GM21786 (cell line): ENCODE data around the gene RGS9BP.
"Not testable (repeated sequence)": the region's sequence is repeated elsewhere in the genome, so short reads cannot be mapped to it uniquely, and the experiment has no call there.

Source experiments
- ATAC-seq: cut with Tn5 transposase; IDR thresholded peaks from one replicate; pipeline ENCODE4 v1.9.1; 2021; ENCODE audit not compliant: unreplicated experiment

The RGS9BP gene

DNA sequence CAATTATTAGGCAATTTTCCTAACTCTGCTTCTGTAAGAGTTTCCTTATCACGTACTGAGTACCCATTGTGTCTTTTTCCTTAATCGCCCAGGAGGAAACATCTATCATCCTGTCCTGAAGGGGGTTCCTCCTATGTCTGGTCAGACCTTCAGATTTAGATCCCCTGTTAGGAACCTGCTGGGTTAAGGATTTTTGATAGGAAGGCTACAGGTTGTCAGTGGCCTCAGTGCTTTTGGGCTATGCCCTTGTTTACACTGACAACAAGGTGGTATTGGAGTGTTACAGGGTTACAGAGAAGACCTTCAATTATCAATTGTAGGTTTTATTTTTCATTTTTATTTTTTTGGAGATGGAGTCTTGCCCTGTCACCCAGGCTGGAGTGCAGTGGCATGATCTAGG lies 19.2 kb downstream of the RGS9BP start:
- ATAC-seq, result not testable (repeated sequence)

DNA sequence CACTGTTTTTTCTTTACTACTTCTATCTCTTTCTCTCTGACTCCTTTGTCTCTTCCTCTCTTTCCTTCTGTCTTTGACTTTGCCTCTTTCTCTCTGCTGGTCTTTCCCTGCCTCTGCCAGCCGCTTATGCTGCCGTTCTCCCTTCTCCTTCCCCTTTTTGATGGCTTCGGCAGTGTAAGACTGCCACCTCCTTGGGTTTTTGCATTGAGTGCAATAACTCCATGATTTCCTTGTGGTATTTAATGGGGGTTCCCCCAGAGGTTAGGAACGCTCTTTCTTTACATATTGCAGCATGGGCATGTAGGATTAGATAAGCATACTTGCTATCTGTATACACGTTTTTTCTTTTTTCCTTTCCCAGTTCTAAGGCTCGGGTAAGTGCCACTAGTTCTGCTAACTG lies 19.9 kb downstream of the RGS9BP start:
- not testable (repeated sequence) for ATAC-seq

DNA sequence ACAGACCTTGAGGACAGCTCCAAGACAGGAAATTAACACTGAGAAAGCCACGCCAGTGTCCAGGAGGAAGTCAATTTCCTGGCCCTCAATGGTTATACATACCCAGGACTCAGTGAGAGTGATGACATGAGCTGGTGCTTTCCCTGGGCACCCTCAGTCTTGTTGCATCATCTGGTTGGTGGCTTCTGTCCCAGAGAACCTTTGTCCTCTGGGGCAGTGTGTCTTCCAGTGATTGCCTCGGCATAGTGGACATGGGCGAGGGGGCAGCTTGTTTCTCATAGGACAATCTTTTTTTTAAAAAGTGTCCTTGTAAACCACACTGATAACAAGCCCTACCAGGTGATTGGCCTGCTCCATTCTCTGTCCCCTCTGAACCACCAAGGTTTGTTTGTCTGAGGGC lies 21.1 kb downstream of the RGS9BP start:
- ATAC-seq, result not testable (repeated sequence)

DNA sequence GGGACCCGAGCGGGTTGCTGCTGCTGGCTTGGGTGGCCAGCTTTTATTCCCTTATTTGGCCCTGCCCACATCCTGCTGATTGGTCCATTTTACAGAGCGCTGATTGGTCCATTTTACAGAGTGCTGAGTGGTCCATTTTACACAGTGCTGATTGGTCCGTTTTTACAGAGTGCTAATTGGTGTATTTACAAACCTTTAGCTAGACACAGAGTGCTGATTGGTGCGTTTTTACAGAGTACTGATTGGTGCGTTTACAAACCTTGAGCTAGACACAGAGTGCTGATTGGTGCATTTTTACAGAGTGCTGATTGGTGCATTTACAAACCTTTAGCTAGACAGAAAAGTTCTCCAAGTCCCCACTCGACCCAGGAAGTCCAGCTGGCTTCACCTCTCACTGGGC lies 24.5 kb downstream of the RGS9BP start:
- ATAC-seq, result not testable (repeated sequence)

DNA sequence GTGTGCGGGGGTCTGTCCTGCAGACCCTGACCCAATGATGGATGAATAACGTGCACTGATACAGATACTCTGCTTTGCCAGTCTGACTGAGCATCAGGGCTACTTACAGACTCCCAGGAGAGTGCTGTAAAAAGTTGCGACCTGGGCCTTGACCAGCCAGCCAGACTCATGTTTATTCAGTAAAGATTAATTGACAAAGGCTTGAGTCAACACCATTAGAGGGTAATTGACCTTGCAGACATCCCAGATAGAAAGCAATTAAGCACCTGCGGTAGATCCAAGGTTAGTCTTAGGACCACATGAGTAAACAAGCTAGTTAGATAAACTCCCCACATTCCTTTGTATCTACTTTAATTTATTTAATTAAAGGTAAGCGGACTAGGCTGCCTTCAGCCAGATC lies 26.4 kb downstream of the RGS9BP start:
- ATAC-seq, result no peak

DNA sequence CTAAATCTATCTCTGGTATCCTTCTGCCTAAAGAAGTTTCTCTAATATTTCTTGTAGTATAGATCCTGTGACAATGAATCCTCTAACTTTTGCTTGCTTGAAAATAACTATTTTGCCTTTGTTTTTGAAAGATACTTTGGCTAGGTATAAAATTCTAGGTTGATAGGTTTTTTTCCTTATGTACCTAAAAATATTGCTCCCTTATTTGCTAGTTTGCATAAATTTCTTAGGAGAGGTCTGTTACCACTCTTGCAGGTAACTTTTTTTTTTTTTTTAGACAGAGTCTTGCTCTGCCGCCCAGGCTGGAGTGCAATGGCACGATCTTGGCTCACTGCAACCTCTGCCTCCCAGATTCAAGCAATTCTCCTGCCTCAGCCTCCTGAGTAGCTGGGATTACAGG lies 28.4 kb downstream of the RGS9BP start:
- not testable (repeated sequence) for ATAC-seq

DNA sequence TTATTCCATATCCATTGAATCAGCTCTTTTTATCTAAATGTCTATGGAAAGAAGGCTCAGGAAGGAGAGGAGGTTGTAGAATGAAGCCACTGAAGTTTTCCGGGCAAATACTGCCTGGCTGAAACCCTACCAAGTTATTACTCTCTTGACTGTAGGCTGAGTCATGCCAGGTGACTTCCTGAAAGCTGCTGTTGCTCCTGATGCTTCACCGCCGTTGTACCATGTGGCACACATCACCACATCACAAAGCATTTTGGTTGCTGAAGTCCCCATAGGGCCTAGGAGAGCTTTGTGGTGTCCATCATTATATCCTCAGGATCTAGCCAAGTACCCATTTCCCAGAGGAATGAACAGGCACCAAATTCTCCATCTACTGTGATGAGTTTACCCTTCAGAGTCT lies 32.8 kb downstream of the RGS9BP start:
- ATAC-seq, result no peak

DNA sequence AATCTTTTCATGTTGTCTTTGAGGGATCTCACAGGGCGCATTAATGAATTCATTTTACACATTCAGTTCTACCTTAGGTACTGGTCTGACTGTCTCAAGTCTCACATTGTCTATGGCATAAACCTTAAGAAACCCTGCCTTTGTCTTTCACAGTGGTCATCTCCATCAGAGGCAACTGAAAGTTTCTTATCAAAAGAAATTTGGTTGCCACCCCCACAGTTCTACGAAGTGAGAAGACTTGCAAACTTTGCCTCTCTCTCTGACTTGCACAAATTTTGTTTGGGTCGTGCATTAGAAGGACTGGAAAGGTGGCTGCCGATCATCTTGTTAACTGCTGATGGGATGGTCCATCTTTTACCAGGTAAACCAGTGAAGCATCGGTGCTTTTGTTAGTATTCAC lies 33.4 kb downstream of the RGS9BP start:
- no peak for ATAC-seq

DNA sequence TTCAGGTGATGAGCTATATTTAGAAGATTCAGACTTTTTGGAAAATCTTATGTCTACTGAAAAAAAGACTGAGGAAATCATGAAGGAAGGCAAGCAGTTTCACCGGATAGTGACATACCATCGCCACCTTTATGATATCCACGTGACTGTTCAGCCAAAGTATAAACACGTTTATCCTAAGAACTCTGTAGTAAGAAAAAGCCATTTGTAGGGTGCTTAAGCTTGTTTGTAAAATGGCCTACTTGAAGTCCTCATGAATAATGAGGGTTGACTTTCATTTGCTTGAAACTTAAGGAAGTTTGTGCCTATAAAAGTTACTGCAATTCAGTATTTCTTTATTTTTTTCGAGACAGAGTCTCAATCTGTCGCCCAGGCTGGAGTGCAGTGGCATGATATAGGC lies 36.1 kb downstream of the RGS9BP start:
- no peak for ATAC-seq

DNA sequence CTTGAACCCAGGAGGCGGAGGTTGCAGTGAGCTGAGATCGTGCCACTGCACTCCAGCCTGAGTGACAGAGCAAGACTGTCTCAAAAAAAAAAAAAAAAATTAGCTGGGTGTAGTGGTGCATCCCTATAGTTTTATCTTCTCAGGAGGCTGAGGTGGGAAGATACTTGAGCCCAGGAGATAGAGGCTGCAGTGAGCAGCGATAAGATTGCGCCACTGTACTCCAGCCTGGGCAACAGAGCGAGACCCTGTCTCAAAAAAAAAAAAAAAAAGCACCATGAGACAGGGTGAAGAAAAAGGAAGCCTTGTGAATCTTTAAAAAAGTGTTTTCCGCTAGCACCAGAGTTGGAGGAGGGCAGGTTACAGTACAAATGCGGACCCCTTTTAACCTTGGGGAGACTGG lies 40.6 kb downstream of the RGS9BP start:
- ATAC-seq, result not testable (repeated sequence)

DNA sequence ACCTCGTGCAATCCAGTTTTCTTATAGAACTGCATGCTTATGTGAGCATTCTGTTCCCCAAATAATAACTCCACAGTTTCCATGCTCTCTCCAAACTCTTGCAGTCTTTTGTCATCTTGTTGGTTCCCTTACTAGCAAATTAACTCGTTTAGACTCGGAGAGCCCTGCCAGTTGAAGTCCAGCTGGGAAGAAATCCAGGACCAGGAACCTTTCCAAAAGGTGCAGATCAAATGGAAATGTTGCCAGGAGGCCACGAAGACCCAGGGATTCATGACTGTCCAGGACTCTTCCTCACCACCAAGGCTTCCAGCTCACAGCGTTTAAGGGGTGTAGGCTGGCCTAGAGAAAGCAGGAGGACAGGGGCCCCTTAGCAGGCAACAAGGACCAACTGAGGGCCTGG lies 41.8 kb downstream of the RGS9BP start:
- ATAC-seq, result no peak

DNA sequence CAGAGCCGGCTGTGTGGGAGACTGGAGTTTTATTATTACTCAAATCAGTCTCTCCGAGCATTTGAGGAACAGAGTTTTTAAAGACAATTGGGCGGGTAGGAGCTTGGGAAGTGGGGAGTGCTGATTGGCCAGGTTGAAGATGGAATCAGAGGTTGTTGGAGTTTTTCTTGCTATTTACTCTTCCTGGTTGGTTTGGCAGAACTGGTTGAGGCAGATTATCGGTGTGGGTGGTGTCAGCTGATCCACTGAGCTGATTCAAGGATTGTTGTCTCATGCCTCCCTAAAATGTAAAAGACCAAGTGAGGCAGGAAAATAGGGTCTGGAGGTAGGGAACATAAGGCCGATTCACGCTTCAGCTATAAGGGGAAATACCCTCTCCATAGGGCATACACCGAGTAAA lies 42.6 kb downstream of the RGS9BP start:
- no peak for ATAC-seq

DNA sequence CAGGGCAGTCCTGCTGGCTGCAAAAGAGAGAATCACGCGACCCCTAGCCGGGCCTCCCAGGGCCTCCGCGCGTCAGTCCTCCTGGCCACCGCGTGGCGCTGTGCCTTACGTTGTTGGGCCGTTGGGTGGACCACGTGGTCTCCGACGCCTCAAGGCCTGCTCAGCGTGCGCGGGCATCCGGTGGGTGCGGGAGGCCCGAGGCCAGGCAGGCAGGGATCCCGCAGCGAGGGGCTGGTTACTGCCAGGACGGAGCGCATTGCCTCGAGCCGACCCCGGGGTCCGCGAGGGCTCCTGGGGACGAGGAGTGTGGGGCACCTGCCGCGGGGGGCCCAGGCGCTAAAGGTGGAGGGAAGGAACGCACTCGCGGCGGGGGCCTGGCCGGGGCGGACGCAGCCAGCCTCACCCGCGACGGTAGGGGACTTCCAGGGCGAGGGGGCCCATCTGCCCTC lies 44.0 kb downstream of the RGS9BP start, which contains the start of gene TDRD12:
TDRD12 (plus strand) TSS at position 157 of the 449 bp plus-strand sequence. CDS start 306 bp downstream, outside the sequence.
- no peak for ATAC-seq

DNA sequence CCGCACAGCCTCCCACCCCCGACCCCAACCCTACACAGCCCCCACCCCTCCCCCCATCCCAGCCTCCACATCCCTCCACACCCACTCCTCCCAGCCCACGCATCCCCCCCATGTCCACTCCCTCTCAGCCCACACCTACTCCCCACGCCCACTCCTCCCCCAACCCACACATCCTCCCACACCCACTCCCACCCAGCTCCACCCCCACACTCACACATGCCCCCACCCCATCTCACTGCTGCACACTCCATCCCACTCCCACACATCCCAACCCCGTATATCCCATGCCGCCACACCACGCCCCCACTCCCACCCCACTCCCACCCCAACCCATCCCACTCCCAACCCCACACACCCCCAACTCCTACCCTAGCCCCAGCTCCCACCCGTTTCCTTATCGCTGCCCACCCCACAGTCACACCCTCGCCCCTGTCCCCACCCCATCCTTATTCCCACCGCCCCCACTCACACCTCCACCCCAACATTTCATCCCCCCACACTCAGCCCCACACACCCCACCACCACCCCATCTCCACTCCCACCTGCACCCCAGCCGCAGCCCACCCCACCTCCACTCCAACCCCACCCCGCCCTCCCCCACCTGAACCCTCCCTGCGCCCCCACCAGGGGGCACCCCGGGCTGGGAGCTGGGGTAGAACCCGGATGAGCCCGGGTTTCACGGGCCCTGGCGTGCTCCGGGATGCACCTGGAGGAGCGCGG lies 44.7 kb downstream of the RGS9BP start:
- ATAC-seq, result no peak

DNA sequence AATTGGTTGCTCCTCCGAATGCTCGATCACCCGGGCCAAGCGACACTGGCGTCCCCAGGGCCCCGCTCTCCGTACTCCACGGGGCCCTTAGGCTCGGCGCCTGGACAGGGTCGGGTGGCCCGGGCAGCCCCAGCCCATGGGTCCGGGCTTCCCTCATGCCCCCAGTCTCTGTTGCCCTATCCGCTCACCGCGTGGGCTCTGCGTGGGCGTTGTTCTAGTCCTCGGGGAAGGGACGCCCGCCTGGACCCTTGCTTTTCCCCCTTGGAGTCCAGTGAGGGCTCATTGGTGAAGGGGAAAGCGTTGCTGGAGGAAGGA lies 45.2 kb downstream of the RGS9BP start:
- no peak for ATAC-seq
